Right ventricle myocardium superior (tissue), 1 donor: ENCODE measurements around the gene FGF14. TPM values are rescaled to one million over a fixed set of nuclear protein-coding genes. Genes with fewer than 3 reads are reported as not detected.

Experiments
- ATAC-seq: fragments of 200-7000 bp; cut with Tn5 transposase; one replicate; pipeline ENCODE4 v1.9.1; 2020; ENCODE audit warnings: mild to moderate bottlenecking; ENCODE audit not compliant: poor library complexity
- DNase-seq: peaks from one replicate; pipeline ENCODE4 v3.0.0-alpha.2; 2020
- intact Hi-C: fragments of 100-400 bp; cut with DNase I; formaldehyde crosslinking; loops from one replicate; pipeline ENCODE4 v1.11.2; 2022
- microRNA-seq: library from miRNA; unstranded; fragments of <30 nt; microRNA quantifications from one replicate; pipeline ENCODE4 v1.2.0, GENCODE V29; 2020
- total RNA-seq: library from RNA; stranded (reverse); fragmentation: NEBNext Ultra II Directional; extraction: Animal tissue kit (Norgen Biotek cat#: 25700); gene quantifications from one replicate; pipeline ENCODE4 v1.2.1, GENCODE V29; 2021
- donor health status: DM: no; HTN: yes; CAD: no; lungs with severe emphysema.

FGF14 gene
- total RNA-seq, 1 donor from 2014 or later: 2.6 TPM

GRCh38 chr13:101708115-101708514 lies 693.7 kb downstream of the FGF14 start:
- intact Hi-C loops: no loop called here

GRCh38 chr13:101707659-101708058 lies 694.2 kb downstream of the FGF14 start:
- ATAC-seq (no peak), DNase-seq (no peak)
- intact Hi-C loops: no loop called here

More at GRCh38 chr13:101708115-101708514, 693.7 kb downstream of the FGF14 start:
- DNase-seq (no peak), ATAC-seq (no peak)

- DNase-seq (no peak), ATAC-seq (no peak)
- intact Hi-C loops: no loop called here
These were observed 695.2 kb downstream of the FGF14 start for GRCh38 chr13:101706651-101707050.

GRCh38 chr13:101703838-101704237 lies 698.0 kb downstream of the FGF14 start:
- intact Hi-C loops: no loop called here
- DNase-seq: no peak
- ATAC-seq: no peak

- no peak for DNase-seq
- no peak for ATAC-seq
- intact Hi-C loops: no loop called here
These were observed 698.8 kb downstream of the FGF14 start for GRCh38 chr13:101703081-101703480.

- ATAC-seq: peak; percentile 84
- DNase-seq: no peak
- intact Hi-C loops: no loop called here
These were observed 701.2 kb downstream of the FGF14 start for GRCh38 chr13:101700598-101700997.

GRCh38 chr13:101698400-101698799 lies 703.4 kb downstream of the FGF14 start:
- DNase-seq (no peak), ATAC-seq (no peak)
- intact Hi-C loops: no loop called here

GRCh38 chr13:101697745-101698144 lies 704.1 kb downstream of the FGF14 start:
- intact Hi-C loops: no loop called here
- no peak for DNase-seq
- no peak for ATAC-seq

GRCh38 chr13:101695870-101696516 lies 705.9 kb downstream of the FGF14 start:
- intact Hi-C loops: no loop called here
- DNase-seq (peak; percentile 44), ATAC-seq (peak; percentile 82)

GRCh38 chr13:101691341-101691860 lies 710.4 kb downstream of the FGF14 start:
- DNase-seq (no peak), ATAC-seq (no peak)
- intact Hi-C loops: no loop called here

- DNase-seq (no peak), ATAC-seq (no peak)
- intact Hi-C loops: no loop called here
These were observed 711.0 kb downstream of the FGF14 start for GRCh38 chr13:101690871-101691270.

GRCh38 chr13:101686003-101686402 lies 715.8 kb downstream of the FGF14 start:
- ATAC-seq: no peak

GRCh38 chr13:101681834-101682233 lies 720.0 kb downstream of the FGF14 start:
- intact Hi-C loops: no loop called here
- ATAC-seq (no peak), DNase-seq (no peak)

More at GRCh38 chr13:101686003-101686402, 715.8 kb downstream of the FGF14 start:
- intact Hi-C loops: no loop called here
- no peak for DNase-seq

GRCh38 chr13:101673360-101674105 lies 728.3 kb downstream of the FGF14 start:
- intact Hi-C loops: no loop called here
- ATAC-seq (peak; percentile 38), DNase-seq (no peak)

- DNase-seq: no peak
- intact Hi-C loops: no loop called here
- ATAC-seq: no peak
These were observed 740.0 kb downstream of the FGF14 start for GRCh38 chr13:101661839-101662238.

Small RNA genes within 50 kb of the gene (microRNA-seq; reads per million reads assigned to microRNA genes)
- gene MIR2681 (4.5 reads per million, percentile 10 among the genes with 10 or more reads in this experiment), gene MIR4705 (3.9 reads per million, percentile 7 among the genes with 10 or more reads in this experiment)

Other genes with a start within 250 kb of the FGF14 start
- gene TPP2, start 194.9 kb upstream of the FGF14 start, total RNA-seq: 29.3 TPM